ENCODE measurements around the gene CAPN15.

Gene CAPN15

GRCh38 chr16:548586-548985, 21.1 kb downstream of the CAPN15 start:
- DNase-seq: no peak

GRCh38 chr16:549544-550263, 22.2 kb downstream of the CAPN15 start:
- no peak for DNase-seq

- DNase-seq: no peak
Observed at GRCh38 chr16:551210-551609, 23.7 kb downstream of the CAPN15 start.

GRCh38 chr16:552171-552570, 24.7 kb downstream of the CAPN15 start:
- no peak for DNase-seq

GRCh38 chr16:553601-554296, 26.2 kb downstream of the CAPN15 start:
- DNase-seq: no peak

GRCh38 chr16:554297-554621, 26.7 kb downstream of the CAPN15 start:
- no peak for DNase-seq

- no peak for DNase-seq
Observed at GRCh38 chr16:554640-555365, 27.3 kb downstream of the CAPN15 start.

GRCh38 chr16:555528-556473, 28.3 kb downstream of the CAPN15 start:
- DNase-seq: no peak

- no peak for DNase-seq
Observed at GRCh38 chr16:556474-557173, 29.1 kb downstream of the CAPN15 start.

GRCh38 chr16:557463-558297, 30.2 kb downstream of the CAPN15 start:
- DNase-seq: no peak

- DNase-seq: no peak
Observed at GRCh38 chr16:558298-559020, 30.9 kb downstream of the CAPN15 start.

GRCh38 chr16:559021-559380, 31.5 kb downstream of the CAPN15 start:
- DNase-seq: no peak

- no peak for DNase-seq
Observed at GRCh38 chr16:559411-560203, 32.1 kb downstream of the CAPN15 start.

- no peak for DNase-seq
Observed at GRCh38 chr16:560204-560700, 32.7 kb downstream of the CAPN15 start, which contains the start of gene PRR35. PRR35 (plus strand) TSS chr16:560394; CDS start chr16:563295, 2,901 bp downstream.

GRCh38 chr16:560701-561412, 33.3 kb downstream of the CAPN15 start:
- no peak for DNase-seq

- no peak for DNase-seq
Observed at GRCh38 chr16:561413-561794, 33.9 kb downstream of the CAPN15 start.

GRCh38 chr16:561957-562938, 34.7 kb downstream of the CAPN15 start:
- no peak for DNase-seq
